GM21390 (cell line): ENCODE data around the gene CENPN.
A peak's percentile ranks its signal among the peaks of the same experiment; 100 is the strongest.

ENCODE experiments used
- ATAC-seq: cut with Tn5 transposase; IDR thresholded peaks from one replicate; pipeline ENCODE4 v1.9.1; 2021; ENCODE audit not compliant: unreplicated experiment

The CENPN gene

GRCh38 chr16:81006813-81007695, at the start of gene CENPN, which contains the start of gene CMC2:
Gene CENPN (plus strand): TSS chr16:81007214. CDS start chr16:81011940, 4,726 bp downstream.
Gene CMC2 (minus strand): TSS chr16:81006885. CDS start chr16:80997394, 9,491 bp downstream.
- peak; percentile 85 for ATAC-seq

GRCh38 chr16:80958284-80958683, 48.7 kb upstream of the CENPN start:
- no peak for ATAC-seq

DNA sequence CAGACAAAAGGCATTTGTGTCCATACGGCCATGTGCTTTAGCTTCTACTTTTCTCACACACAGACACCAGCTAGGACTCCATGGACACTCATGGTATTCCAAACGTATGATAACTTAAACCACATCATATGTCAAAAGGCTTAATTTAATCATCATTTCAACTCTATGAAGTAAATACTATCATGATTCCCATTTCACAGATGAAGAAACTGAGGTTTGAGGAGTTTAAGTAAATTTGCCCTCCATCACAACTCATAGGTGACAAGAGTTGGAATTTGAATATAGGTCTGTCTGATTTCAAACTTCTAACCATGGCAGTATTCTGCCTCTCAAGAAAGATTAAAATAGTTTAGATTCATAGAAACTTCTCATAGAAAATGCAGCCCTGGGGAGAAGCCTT, 44.1 kb upstream of the CENPN start:
- ATAC-seq = no peak

DNA sequence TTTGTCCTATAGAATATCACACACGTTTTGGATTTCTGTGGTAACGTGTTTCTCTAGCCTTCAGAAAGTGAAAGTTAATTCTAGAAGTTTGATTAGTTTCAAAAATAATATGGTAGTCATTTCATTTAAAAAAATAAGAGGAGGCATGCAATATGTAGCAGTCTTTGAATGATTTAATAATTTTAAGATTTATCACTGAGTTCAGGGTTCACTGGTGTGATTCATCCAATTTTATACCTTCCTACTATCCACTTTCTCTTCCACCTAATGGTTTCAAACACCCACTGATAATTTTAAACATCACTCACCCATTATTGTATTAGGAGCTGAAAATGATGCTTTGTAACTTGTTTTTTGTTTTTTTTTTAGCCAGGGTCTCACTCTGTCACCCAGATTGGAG, 42.7 kb upstream of the CENPN start:
- no peak for ATAC-seq

DNA sequence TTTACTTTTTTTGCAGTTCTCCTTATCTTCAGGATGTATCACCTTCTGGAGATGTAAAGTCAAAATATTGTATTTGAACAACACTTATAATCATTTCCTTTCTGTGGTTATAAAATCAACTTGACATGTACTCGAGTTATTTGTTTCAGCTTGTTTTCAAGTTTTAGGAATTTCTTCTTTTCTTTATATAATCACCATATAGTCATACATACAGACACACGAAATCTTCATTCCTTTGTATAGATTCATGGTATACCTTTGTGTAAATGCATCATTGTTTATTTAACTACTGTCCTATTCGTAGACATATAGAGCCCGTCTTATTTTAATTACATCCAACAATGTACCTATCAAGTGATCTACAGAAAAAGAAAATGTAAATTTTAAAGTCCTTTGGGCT, 40.4 kb upstream of the CENPN start:
- ATAC-seq = no peak

DNA sequence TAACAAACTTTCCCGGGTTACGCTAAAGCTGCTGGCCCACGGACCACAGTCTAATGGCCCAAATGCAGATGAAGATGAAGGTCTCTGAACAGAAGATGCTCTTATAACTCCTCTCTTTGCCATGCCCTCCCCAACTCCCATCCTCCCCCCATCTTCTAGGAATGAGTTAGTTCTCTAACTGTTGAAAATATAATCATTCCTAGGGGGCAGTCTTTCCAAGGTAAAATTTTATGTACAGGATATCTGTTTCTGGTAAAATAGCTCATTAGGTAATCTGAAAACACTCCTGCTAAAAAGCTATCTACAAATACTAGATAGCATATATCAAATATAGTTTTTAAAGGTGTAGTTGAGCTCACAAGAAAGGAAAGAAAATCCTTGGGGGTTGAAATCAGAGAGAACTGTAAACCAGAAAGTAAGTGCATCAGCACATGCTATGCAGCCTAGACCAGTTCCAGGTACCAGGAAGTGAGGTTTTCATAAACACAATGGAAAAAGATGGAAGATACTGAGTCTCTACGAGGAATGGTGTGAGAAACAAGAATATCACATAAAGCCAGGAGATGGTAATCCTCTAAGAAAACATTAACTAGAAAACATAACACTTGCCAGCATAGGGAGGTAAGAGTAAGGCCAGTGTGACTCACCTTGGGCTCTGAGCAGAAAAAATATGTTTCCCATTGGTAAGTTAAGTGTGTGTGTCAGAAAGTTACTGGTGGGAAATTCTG, 38.5 kb upstream of the CENPN start:
- ATAC-seq = no peak

- no peak for ATAC-seq
Measured at GRCh38 chr16:80969114-80969484, 37.9 kb upstream of the CENPN start.

DNA sequence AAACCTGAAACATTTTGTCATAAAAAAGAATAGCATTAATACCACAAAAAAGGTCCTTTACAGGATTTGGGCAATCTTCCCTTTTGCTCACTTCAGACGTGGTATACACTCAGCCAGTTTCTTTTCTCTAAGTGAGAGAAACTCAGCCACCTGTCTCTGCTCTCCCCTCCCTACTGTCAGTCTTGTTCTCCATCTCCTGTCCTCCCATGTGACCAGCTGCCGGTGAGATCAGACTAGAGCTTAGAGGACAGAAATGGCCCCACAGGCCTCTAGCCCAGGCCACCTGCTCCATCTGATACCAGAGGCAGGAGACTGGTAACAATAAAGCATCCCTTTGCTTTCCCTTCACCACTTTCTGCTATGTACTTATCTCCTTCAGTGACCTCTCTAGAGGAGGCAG, 35.2 kb upstream of the CENPN start:
- peak; percentile 93 for ATAC-seq

DNA sequence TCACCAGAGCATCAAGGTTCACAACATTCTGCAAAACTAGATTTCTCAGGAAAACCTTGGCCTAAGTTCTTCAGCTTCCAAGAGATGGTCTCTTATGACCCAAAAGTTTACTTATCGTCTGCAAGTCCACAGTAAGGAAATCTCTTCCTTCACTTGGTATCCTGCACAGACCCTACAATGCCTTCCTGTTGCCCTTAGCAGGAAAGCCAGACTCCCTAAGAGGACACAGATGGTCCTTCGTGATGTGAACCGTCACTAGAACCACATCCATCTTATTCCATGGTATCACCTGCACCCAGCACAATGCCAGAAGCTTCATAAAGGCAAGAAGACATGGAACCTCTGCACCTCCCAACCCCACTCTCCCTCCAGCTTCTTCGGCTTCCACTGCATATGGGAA, 34.4 kb upstream of the CENPN start:
- no peak for ATAC-seq

DNA sequence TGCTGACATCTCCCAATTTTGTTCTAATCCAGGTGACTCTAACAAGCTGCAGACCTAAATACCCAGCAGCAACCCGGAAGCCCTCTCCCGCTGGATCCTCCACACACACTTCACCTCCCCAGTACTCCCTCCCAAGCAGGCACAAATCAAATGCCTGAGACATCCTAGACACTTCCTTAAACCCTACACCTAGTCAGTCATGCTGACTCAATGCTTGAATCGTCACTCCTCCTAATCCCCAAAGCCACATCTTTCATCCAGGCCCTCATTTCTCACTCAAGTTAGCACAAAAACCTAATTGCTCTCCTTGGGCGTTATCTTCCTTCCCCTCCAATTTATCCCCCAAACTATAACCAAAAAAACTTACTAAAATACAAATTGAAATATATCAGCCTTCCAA, 33.0 kb upstream of the CENPN start:
- ATAC-seq = no peak

- ATAC-seq = no peak
Measured at GRCh38 chr16:80974649-80975376, 32.2 kb upstream of the CENPN start.

GRCh38 chr16:80976946-80977345, 30.1 kb upstream of the CENPN start:
- ATAC-seq = no peak

GRCh38 chr16:80981103-80981502, 25.9 kb upstream of the CENPN start:
- ATAC-seq = no peak

DNA sequence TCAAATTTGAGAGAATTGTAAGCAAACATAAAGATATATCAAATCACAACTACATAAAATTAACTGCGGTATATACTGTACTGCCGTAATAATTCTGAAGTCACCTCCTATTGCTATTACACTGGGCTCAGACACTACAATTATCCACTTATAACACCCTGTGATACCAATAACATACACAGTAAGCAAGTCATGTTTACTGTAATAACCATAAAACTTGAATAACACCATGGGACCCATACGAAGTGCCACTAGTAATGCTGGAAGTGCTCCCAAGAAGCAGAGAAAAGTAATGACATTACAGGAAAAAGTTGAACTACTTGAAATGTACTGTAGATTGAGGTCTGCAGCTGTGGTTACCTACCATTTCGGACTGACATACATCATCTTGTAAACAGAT, 24.4 kb upstream of the CENPN start:
- no peak for ATAC-seq

GRCh38 chr16:80984124-80984892, 22.7 kb upstream of the CENPN start:
- ATAC-seq = no peak

GRCh38 chr16:80985611-80986010, 21.4 kb upstream of the CENPN start:
- no peak for ATAC-seq

- no peak for ATAC-seq
Measured at GRCh38 chr16:80986557-80986956, 20.5 kb upstream of the CENPN start.

DNA sequence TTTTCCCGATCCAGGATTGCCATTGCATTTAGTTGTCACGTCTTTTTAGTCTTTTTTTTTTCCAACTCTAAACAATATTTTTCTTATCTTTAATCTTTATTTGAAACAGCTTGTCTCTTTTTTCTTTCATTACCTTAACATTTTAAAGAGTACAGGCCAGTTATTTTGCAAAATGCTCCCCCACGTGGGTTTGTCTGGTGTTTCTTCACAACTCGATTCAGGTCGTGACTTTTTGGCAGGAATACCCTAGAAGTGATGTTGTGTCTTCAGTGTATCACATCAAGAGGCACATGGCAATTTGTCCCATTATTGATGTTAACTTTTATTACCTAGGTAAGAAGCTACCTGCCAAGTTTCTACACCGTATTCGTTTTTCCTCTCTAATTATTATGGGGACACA, 18.3 kb upstream of the CENPN start:
- ATAC-seq = no peak

- ATAC-seq = no peak
Measured at GRCh38 chr16:80989801-80990200, 17.2 kb upstream of the CENPN start.

DNA sequence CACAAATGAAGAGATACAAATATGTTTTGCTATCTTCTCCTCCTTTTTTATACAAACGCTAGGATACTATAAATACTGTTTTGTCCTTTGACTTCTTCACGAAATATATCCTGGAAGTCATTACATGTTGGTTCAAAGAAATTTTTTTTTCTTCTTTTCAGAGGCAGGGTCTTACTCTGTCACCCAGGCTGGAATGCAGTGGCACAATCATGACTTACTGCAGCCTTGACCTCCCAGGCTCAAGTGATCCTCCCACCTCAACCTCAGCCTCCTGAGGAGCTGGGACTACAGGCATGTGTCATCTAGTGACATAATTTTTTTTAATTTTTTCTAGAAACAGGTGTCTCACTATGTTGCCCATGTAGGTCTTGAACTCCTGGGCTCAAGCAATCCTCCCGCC, 16.4 kb upstream of the CENPN start:
- no peak for ATAC-seq

DNA sequence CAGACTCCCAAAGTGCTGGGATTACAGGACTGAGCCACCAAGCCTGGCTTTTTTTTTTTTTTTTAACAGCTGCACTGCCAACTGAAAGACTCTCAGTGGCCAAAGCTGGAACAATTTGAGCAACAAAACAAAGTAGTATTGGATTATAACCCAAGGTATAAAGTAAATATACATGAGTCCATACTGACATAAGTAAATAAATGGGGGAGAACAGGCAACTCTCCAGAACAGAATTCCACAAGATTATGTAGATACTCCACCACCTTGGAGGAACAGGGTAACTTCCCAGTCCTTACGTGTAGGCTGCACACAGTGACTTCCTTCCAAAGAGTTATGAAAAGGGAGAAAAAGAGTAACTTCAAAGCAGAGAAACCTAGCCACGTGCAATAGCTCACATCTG, 16.0 kb upstream of the CENPN start:
- no peak for ATAC-seq
